ENCODE results near the gene TMEM135.
A peak's percentile ranks its signal among the peaks of the same experiment; 100 is the strongest.

Gene TMEM135

DNA sequence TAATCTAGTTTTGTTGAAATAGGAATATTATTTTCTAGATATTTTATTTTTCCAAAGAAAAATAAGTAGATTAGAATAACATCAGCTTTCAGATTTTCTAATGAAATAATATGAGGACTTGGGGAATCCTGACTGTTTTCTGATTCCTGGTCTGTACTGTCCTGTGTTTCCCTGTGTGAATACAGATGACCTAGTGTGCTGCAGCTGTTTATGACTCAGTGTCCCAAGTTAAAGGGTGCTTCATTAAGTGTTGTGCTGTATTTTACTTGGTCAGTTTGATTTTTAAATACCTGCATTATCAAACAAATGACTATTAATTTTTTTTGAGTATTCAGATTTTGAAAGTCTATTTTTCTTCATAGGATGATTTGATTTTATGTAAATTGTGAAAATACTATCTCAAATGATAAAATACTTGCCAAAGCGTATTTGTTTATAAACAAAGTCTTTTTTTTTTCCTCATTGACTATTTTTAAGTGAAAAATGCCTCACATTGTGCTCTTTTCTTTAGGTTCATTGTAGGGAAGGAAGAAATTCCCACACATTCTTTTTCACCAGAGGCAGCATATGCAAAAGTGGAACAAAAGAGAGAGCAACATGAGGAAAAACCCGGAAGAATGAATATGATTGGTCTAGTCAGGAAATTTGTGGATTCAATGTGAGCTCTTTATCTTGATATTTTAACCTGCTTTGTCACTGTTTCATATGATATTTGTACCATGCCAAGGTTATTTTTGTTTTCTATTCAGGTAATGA is 264.2 kb downstream of the TMEM135 start:
- DNase-seq (ENCODE audit: low spot score), result no peak

DNA sequence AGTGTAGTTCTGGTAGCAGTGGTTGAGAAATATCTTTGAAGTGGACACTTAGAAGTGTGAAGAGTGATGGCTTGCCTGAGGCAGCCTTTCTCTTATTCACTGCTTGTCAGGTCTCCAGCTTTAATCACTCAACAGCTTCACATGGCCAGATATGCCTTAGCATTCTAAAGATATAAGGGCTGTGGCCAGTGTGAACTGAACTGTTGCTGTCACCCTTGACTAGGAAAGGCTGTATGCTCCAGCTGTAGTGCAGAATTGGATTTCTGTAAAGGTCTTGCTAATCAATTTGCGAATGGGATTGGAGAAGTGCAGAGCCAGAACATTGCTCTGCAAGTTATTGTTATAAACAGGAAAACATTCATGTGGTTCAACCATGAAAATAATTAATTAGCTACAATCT is 266.7 kb downstream of the TMEM135 start:
- no peak for DNase-seq (ENCODE audit: low spot score)

DNA sequence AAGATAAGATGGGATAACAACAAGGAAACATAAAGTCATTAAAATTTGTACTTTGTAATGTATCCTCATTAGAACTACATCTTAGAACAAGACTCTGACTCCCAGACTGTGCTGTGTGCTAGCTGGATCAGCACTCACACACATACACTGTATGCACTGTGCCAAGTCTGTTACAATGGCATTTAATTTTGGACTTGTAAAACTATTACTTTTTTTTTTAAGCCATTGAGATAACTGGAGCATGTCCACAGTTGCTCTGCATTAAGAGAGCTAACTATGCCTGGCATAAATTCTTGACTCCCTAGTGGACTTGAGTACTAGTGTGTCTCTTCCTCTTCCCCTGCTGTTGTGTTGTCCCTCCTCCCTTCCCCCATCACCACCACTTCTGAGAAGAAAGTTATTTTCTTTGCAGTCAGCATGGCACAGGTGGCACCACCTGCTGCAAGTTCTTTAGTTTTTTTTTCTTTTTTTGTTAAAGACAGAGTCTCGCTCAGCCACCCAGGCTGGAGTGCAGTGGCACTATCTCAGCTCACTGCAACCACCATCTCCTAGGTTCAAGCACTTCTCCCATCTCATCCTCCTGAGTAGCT is 268.6 kb downstream of the TMEM135 start:
- no peak for DNase-seq (ENCODE audit: low spot score)

DNA sequence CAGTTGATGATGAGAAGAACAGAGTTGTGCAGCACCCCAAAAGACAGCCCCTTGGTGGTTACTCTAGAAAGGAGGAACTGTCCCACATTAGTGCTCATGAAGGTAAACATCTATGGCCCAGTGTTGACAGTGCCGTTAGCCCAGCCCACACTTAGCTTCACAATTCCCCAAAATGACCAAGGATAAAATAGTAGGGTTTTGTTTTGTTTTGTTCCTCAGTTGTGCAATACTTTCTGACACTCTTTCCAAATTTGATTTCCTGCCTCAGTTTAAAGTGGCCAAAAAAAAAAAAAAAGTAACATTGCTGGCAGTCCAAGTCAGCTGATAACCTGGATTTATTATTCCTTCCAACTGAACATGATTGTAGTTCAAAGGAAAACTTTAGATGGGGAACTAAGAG is 269.4 kb downstream of the TMEM135 start:
- no peak for DNase-seq (ENCODE audit: low spot score)

DNA sequence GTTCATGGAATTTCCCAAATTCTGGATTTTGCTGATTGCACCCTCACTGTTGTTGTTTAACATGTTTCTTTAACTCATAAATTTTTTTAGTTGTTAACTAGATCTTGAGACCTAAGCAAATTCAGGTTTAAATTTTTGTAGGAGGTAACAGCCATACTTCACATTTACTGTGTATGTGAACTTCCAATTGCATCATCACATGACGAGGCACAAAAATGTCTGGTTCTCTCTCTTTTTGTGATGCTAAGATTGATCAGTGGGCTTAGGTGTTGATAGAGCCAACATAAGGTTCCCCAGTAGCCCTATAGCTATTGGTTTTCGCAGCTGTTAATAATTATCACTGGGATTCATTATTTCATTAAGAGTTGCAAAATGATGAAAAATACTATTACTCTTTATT is 277.5 kb downstream of the TMEM135 start:
- DNase-seq (ENCODE audit: low spot score), result no peak

DNA sequence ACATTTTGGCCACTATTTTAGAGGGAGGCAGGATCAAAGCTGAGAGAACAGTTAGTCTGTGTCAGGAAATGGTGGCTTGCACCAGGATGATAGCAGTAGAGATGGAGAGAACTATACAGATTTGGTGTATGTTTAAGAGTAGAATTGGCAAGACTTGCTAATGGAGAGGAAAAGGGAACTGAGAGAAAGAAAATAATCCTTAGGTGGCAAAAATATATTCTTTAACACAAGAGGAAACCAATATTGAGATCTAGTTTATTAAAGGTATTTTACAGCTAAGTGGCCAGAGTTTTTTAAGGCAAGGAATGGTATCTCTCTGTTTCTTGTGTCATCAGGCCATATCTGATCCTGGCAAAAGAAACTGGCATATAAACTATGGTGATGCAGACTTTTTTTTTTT is 278.8 kb downstream of the TMEM135 start:
- DNase-seq (ENCODE audit: low spot score), result no peak

DNA sequence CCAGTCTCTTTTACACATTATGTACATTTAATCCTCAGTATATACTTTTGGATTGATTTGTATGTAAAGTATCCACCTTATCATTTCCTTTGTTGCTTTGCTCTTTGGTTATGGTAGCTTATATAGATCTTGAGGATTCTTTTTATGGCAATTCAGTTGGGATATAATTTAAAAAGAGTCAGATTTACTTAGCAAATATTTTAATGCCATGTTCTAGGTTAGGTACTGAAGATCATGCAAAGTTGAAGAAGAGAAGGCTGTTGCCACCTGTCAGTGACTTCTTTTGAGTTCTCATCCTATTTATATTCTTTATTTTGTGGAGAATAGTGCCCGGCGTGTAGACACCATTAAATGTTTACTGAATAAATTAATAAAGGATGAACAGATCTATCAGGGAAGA is 279.7 kb downstream of the TMEM135 start:
- DNase-seq (ENCODE audit: low spot score), result no peak

DNA sequence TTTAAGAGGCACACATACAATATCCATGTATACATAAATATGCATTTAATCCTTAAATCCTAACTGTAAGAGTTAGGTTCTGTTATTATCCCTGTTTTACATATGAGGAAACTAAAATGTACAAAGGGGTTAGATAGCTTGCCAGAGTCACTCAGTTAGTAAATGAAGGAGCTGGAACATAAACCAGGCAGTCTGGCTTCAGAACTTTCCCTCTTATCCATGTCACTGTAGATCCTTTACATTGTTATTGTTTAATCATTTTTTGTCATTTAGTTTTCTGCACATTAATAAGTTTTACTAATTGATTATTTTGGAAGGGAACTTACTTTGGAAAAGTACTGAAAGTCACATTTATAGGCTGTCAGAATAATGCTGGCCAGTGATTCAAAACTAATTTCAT is 282.4 kb downstream of the TMEM135 start:
- no peak for DNase-seq (ENCODE audit: low spot score)

DNA sequence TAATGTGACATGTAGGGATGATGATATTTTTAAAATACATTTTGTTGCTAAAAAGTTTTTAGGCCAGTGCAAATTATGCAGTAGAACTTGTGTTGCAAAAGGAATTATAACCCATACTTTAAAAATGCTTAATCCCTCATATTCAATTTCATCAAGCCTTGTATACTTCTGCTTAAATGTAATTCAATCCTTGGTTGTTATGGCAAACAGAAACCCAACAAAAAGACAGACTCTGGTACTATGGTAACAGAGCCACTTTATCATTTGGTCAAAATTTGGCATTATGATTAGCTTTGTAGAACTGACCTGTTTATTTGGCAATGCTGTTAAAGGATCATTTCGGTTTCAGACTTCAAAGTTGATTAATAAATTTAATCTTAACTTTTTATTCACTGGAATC is 284.8 kb downstream of the TMEM135 start:
- no peak for DNase-seq (ENCODE audit: low spot score)

DNA sequence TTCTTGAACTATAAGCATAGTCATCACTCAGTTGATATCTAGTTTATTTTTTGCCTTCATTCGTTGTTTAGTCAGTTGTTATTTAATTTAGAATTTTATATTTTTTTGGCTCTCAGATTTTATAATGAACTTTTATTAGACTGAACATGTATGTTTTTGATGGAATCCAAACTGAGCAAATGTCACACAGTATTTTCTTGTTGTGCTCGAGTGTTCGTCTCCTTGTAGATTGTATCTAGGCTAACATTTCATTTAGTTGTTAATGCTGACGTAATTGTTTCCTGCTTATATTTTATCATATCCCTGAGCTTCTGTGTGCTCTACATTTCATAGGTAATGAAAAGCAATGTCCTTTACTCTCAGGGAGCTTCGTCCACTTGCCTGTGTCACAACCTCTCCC is 286.2 kb downstream of the TMEM135 start:
- no peak for DNase-seq (ENCODE audit: low spot score)

DNA sequence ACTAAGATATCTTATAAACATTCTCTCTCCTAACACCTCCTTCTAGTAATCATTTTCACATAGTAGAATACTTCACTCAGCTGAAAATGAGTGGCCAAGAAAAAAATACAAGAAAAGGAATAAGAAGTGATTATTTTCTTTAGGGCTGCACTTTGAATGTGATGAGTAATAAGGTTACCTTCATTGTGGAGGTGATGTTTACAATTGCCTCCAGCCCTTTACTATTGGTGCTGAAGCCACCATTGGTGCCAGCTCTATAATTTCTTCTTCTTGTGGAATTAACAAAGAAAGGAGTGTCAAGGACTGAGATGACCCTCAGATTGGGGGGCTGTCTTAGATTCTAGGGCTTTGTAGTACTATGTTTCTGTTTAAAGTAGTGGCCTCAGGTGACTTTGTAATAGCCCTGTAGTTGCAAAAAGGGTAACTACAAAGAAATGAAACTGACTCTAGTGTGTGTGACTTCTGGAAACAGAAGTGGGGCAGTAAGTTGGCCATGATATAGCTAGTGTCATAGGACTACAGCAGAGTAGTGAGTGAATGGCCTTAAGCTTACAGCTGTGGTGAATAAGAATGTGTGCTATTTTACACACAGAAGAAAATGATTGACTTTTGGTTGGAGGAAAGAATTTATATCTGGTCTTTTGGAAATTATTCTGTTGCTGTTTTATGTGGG is 287.2 kb downstream of the TMEM135 start:
- DNase-seq (ENCODE audit: low spot score), result no peak

DNA sequence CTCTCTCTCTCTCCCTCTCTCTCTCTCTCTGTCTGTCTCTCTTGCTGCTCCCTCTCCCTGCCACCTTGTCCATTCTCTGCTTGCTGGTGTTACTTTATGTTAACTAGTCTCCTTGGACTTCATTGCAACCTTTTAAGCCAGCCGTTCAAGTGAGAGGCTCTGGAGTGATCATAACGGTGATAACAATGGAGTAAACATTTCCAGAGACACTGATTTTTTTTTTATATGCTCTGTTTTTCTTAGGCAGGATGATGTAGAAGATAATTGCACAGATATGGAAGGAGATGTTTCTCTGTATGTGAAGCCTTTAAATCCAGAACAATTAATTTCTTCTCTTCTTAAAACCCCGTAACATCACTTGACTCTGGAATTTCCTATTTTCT is 287.7 kb downstream of the TMEM135 start:
- DNase-seq (ENCODE audit: low spot score), result no peak

DNA sequence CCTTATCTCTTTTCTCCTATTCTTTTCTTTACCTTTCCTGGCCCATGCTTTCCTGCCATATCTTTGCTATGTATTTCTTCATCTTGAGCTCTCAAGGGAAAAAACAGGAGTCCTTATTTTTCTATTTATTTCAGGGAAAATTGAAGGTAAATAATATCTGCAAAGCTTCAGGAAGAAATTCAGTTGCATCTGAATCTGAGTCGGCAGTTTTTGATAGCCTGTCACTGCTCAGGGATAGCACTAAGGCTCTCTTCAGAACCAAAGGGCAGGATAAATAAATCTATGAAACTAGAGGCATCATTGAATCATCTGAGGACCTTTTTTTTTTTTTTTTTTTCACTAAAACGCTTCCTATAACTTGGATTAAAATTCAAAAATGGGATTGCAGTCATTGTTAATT is 288.9 kb downstream of the TMEM135 start:
- no peak for DNase-seq (ENCODE audit: low spot score)

DNA sequence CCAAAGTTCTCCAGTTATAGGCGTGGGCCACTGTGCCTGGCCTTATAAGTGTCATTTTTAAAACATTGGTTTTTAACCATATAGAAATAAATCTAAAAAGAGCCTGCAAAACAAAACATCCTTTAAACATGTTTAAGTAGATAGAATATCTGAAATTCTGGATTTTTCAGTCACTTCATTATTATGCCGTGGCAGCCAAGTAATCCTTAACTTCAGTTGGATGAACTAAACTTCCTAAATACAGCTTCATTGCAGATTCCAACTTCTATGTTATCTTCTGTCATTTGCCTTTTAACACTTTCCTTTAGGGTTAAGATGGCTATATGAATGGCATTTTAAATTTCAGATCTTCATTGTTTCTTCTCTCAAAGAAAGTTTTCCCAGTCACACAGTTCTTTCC is 291.4 kb downstream of the TMEM135 start:
- no peak for DNase-seq (ENCODE audit: low spot score)

DNA sequence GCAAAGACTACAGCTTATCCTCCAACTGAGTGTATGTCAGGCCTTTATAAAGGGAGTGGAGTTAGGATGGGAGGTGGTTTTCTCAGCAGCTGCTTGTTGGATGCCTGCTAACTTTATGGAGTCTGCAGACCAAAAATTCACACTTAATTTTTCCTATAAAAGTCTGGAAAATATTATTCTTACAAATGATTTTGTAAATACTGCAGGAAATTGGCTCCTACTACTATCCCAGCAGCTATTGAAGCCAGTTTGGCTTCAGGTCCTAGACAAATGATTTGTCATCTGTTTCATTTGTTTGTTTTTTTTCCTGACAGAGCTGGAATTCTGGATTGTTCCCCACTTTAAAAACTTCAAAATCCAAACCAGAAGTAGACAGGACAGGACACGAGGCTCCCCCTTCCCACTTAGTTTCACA is 292.5 kb downstream of the TMEM135 start:
- DNase-seq (ENCODE audit: low spot score), result no peak

DNA sequence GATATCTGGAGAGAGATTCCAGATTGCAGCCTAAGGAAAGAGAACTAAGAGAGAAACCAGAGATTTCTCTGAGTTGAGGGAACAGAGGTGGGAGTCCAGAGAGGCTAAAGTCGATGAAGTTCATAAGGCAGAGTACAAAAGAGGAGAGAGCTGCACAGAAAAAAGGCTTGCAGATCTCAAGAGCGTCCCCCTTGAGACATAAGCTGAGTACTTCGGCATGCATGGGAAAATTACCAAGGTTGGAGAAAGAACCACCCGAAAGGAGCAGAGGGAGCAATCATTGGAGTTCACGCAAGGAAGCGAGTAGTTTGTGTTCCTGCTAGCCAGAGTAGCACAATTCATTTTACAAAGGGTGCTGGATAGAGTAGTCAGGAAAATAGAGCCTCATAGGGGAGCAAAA is 293.5 kb downstream of the TMEM135 start:
- DNase-seq (ENCODE audit: low spot score), result no peak

DNA sequence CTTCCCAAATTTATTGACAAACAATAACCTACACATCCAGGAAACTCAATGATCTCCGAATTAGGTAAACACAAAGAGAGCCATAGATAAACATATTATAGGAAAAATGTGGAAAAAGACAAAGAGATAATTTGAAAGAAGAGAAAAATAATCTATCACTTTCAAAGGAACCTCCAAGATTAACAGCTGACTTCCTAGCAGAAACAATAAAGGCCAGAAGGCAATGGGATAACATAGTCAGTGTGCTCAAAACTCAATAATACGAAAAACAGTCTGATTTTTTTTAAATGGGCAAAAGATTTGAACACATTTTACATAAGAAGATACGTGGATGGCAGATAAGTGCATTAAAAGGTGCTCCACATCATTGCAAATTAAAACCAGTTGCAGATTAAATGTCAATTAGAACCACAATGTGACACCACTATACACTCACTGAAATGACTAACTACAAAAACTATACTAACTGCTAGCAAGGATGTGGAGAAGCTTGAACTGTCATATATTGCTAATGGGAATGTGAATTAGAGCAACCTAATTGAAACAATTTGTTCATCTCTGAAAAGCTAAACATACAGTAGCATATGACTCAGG is 300.4 kb downstream of the TMEM135 start:
- DNase-seq (ENCODE audit: low spot score), result no peak

DNA sequence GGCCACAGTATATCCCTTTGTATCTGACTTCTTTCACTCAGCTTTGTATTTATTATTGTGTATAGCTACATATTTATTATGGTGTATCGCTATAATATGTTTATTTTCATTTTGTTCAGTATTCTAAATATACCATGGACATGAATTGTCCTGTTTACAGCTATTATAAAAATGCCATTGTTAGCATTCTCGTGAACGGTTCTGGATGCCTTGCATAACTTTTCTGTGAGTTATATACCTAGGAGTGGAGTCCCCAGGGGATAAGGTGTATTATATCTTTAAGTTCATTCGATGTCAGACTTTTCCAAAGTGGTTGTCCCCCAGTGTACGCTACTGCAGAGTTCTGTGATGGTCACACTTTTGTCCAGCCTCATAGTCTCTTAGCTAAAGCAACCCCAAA is 301.7 kb downstream of the TMEM135 start:
- DNase-seq (ENCODE audit: low spot score), result no peak

DNA sequence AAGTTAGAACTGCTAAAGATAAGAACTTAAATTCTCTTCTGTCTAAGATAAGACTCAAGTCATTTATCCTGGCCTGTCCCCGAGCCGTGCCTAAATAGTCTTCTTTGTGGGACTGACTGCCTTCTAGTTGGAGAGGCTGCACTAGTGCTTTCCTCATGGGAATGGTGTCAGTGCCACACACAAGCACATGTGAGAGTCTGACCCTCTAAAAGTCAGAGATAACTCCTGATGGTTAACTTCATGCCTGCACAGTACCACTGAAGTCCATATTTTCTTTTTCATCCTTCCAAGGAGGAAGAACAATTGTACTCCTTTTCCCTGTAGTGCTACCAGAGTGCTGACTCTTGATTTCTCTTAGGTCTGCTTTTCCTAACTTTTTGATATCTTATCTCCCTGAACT is 309.7 kb downstream of the TMEM135 start:
- no peak for DNase-seq (ENCODE audit: low spot score)

DNA sequence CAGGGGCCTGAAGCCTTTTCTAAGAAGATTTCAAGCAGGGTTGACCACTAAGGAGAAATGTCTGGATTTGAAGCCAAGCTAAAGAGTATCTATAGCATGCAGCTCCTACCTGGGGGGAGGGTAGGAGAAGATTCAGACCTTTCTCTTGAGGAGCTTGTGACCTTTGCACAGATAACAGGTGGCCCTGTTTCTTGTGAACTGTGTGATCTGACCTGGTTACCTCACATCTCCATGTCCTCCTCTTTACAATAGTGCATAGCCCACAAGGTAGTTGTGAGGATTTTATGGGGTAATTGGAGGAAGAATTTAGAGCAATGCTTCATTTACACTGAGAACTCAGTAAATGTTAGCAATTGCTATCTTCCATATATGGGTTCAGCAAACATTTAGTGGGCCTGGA is 310.1 kb downstream of the TMEM135 start:
- DNase-seq (ENCODE audit: low spot score), result no peak

DNA sequence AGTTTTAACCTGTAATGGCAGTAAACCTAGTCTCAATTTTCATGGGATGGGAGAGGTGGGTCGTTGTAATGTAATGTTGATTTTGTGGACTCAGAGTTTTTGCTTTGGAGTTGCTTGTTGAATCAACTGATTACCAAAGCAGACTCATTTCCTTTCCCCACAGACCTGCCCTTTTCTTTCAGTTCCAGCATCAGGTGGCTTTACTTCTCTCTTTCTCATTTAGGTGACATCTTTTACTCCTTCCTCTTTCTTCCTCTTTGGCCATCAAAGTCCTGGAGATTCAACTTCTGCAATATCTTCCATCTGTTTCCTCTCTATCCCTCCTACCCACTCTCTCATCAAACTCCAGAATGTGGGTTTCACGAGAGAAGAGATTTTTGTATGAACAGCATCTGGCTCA is 313.9 kb downstream of the TMEM135 start:
- DNase-seq (ENCODE audit: low spot score), result peak; percentile 10

DNA sequence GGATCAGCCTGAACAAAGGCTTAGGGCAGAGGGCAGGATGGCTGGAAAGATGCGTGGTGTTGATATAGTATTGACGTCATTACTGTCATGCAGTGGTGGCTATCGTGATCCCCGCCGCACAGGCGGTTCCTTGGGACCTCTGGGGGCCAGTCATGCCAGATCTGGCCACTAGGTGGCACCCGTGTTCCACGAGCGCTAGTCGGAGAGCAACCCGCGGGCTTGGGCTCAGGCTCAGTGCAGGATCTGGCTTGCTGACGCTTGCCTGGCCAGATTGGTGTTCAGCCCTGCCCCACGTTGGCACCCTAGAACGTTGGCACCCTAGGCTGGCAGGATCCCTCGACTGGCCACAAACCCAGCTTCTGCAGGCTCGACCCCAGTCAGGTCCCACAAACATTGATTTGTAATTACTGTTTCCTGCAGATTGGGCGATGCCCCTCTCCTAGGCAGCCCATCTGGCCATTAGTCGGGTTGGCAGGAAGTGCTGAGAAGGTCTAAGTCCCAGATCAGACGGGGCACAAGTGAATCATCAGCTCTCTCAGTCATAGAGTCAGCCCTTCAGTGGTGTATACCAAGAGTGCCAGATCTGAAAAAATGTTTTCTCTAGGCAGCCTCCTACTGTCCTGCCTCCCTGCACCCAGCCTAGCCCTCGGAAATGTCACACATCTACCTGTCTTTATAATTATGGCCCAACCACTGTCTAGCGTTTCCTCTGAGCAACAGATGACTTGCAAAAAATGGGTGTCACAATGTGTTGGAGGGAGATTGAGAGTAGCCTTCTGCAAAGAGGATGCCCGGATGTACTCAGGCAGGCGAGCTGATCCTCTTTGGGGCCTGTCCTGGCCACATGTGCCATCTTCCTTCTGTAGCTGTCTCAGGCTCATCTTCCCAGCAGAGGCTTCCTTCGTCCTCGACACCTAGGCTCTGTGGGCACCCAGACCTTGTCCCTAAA is 315.3 kb downstream of the TMEM135 start:
- peak; percentile 85 for DNase-seq (ENCODE audit: low spot score)
